AG08395 (cell line): Measurements from ENCODE around the gene RAB12.
"Not testable (repeated sequence)": the region's sequence is repeated elsewhere in the genome, so short reads cannot be mapped to it uniquely, and the experiment has no call there.

Source experiments
- DNase-seq: peaks from one replicate; pipeline ENCODE4 v3.0.0; 2012; ENCODE audit warnings: mixed read lengths, low spot score

The RAB12 gene

DNA sequence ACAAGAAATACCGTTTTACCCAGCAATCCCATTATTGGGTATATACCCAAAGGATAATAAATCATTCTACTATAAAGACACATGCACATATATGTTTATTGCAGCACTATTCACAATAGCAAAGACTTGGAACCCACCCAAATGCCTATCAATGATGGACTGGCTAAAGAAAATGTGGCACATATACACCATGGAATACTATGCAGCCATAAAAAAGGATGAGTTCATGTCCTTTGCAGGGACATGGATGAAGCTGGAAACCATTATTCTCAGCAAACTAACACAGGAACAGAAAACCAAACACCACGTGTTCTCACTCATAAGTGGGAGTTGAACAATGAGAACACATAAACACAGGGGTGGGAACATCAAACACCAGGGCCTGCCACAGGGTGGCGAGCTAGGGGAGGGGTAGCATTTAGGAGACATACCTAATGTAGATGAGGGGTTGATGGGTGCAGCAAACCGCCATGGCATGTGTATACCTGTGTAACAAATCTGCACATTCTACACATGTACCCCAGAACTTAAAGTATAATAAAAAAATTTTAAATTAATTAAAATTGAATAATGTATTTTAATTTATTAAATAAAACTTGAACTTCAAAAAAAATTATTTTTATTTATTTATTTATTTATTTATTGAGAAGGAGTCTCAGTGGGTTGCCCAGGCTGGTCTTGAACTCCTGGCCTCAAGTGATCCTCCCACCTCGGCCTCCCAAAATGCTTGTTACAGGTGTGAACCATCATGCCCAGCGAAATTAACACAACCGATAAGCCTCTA is 42.4 kb downstream of the RAB12 start:
- not testable (repeated sequence) for DNase-seq

DNA sequence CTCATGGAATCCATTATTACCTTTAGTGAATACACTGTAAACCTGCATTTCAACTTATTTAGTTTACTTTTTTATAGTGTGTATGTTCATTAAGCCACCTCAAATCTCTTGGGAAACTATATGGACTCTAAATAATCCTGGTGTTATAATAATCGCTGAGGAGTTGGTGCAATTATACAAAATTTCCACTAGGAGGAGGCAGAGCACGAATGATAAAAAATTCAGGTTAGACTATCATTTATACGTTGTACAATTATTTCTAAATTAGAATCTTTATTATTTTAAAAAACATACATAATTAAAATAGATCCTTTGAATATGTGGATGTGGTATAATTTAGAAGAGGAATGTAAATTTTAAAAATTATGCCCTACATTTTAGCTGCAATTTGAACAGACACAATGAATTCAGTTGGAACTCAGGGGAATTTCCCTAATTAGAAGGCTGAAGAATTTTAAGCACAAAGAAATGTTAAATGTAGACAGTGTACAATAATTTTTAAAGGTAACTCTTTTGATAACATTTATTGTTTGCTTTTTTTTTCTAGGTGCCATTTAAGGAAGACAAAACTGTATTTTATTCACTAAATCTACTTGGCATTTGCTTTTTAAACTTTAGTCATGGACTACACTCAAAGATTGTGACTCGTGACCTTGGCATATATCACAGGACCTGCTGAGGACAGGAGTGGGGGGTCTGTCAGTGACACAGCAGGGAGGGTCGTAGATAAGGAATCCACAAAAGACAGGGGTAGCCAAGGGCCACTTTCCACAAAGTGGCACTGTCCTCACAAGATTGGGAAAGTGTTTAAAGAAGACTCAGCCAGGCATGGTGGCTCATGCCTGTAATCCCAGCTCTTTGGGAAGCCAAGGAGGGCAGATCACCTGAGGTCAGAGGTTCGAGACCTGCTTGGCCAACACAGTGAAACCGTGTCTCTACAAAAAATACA is 45.5 kb downstream of the RAB12 start:
- DNase-seq: peak; percentile 67

DNA sequence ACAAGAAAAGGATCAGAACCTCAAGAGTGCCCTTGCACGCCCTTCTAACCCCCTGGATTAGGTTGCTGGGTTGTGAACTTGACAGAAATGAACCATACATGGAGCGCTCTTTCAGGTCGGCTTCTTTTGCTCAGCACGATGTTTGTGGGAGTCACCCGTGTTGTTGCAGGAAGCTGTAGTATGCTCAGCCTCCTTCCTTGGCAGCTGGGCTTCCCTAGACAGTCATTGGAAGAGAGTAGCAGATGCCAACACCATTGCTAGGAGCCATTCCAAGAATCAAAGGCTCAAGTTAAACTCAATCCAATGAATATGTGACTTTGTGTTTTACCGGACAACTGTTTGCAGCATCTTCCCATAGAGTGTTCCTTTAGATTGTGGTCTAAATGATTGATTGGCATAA is 47.0 kb downstream of the RAB12 start:
- DNase-seq: no peak

DNA sequence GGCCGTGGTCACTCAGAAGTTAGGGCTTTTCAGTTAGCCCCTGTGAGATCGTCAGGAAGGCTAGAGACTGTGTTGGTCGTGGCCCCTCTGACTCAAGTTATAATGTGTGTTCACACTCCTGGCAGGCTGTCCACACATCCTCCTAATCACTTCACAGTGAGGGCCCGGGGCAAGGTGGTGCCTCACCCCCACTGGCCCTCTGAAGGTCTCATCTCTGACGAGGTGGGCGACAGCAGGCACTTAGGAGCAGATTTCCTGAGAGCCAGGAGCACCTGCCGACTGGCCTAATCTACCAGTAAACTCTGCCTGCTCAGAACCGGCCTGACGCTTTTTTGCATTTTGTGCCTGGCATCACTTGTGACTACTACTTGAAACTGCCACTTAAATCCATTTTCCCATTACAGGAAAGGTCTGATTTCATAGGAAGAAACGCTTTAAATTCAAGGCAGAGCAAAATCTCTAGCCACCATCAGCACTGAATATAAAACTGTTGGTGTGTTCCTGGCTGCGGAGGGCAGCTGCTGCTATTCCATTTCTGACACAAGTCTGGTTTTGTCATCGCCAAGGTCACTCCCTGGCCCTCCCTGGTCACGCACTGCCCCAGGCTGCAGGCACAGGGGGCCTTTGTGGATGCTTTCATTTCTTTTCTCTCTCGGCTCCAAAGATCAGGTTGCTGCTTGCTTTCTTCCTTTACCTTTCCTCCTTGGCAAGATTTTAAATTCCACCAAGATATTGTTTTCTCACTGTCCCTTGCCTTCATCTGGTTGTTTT is 48.0 kb downstream of the RAB12 start:
- no peak for DNase-seq

DNA sequence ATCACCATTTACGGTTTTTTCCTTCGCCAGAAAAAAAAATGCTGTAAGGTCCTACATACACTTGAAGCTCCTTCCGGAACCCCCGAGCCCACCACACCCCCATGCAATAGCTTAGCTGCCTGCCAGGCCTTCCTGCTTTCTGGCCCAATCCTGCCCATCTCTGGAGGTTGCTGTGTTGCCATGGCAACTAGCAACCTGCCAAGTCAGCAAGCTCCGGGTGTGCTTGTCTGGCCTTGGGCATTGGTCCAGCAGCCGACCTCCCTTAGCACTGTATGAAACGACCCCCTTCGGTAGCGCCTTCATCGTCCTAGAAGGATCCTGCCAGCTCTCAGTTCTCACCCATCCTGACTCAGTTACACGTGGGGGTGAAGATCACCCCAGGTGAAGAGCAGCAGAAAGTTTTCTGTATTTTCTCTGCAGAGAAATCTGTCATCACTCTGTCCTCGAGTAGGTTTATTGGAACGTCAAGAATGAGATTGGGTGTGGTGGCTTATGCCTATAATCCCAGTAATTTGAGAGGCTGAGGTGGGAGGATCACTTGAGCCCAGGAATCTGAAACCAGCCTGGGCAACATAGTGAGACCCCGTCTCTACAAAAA is 48.7 kb downstream of the RAB12 start:
- DNase-seq: no peak

DNA sequence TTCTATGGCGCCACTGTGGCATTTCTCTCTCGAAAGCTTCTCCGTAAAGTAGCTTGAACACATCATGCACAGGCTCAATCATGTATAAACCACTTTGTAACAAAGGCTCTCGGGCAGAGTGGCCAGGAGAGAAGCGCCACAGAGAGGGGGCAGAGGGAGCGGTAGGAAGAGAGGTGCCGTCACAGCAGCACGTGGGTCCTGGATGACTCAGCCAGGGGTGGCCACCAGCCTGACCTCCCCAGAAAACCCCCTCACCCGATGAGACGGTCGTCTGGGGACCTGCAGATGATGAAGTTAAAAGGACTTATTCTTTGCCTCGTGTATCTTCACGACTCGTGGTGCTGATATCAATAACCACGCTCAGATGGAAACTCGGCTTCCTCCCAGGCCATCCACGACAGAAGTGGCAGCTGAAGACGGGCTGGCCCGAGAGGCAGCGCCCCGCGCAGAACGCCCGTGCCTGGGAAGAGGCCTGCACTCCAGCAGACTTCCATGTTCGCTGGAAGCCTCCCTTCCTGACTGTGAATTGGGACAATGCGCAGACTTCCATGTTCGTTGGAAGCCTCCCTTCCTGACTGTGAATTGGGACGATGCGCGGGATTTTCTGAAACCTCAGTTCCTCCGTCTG is 49.7 kb downstream of the RAB12 start:
- no peak for DNase-seq

DNA sequence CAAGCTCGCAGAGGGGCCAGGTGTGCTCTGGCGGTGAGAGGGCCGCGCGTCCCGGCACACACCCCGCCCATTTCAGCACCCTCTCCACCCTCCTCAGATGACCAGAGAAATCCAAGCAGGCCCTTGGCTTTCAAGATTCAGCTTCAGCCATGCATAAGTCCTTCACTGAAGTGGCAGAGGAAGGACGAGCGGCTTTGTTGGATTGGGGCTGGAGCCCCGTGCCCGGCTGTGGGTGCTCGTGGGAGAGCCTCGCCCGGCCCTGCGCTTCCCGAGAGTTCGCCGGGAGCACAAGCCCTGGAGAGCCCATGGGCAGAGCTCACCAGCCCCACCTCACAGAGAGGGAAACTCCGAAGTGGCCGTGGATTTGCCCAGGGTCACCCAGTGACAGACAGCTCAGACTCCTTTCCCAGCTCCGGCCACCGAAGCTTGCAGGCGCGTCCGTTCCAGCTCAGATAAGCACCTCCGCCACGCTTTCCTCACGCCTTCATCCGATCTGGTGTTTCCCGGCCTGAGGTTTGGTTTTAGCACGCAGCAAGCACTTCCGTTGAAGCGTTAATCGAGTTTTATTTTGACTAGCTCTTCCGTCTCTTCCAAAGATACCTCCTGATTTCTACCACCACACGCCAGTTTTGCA is 50.5 kb downstream of the RAB12 start:
- no peak for DNase-seq

DNA sequence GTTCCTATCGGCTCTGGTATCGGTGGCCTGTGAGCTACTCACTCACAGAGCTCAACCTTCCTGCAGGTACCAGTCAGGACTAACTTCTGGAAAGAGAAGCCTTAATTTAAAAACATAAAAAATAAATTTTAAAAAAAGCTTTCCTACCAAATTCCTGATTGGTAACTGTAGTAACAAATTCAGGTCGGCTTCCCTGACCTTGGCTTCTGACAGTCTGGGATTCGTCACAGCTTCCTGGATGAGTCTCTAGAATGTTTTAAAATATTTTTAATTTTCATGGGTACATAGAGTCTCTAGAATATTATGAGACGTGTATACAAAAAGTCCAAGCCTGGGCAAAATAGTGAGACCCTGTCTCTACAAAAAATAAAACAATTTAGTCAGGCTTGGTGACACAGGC is 51.1 kb downstream of the RAB12 start:
- DNase-seq: no peak

DNA sequence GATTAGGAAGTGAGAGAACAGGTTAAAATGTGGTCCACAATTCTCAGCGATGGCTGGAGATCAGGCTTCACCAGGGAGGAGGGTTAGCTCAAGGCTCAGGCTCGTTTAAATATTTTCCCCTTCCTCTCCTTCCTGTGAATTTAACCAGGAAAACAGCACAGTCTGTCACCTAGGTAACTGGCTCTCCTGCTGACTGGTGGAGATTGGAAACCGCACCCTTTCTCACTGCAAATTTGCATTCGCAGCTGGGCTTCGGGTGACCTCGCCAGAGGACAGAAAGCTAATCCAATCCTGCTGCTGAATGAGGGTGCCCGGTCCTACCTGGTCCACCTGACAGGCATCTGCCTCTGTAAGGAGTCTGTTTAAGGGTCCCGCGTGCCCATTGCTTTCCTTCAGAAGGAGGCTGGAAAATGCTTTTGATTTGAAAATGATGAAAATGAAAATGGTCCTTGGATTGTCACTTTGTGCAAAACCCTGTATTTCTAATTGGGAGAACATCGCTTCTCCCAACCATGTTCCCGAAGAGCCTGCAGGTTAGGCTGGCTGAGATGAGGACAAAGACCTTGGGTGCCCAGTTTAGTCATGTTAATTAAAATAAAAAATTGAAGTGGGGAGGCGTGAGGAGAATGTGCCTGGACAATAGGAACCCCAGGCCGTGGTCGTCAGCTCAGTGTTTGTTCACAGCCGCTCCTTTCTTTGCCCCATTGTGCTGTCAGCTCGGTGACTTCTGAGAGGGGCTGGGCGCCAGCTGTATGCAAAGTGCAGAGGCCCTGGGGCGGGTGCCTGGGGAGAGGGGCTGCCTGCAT is 52.7 kb downstream of the RAB12 start:
- DNase-seq: peak; percentile 48

DNA sequence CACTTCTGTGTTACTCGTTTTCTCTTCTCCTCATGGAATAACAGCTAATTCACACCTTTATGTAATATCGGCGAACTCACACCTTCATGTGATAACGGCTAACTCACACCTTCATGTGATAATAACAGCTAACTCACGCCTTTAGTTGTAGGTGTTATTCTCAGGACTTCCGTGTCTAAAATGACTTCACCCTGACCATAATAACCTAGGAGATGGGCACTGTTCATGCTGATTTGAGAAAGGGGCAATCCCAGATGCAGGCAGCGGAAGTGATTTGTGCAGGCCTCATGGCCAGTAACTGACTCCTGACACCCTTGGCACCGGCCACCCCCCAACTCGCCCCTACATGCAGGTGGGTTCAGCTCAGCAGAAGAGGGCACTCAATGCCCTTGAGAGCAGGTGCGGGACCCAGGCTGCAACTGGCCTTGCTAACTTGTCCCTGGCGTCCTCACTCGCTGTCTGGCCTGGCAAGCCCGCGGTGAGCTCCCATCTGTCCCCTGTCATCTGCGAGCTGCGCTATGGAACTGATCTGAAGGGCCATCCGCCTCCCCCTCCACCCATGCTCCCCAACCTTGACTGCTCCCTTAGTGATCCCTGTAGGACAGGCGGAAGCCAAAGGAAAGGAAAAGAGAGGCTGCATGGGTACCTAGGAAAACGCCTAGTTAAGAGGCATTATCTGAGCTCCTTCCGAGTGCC is 53.5 kb downstream of the RAB12 start:
- DNase-seq: no peak

DNA sequence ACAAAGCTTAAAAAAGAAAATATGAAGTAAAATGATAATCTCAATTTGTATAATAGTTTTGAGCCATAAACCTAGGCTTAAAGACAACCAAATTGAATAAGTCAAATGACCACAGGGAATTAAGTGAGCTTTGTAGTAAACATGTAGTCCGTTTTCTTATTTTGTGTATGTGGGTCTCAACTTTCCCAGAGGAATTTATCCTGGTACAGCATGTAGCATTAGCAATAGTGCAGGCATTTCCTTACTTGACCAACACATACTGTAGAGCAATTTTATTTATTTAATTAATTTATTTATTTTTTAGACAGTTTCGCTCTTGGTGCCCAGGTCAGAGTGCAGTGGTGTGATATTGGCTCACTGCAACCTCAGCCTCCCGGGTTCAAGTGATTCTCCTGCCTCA is 58.6 kb downstream of the RAB12 start:
- no peak for DNase-seq

DNA sequence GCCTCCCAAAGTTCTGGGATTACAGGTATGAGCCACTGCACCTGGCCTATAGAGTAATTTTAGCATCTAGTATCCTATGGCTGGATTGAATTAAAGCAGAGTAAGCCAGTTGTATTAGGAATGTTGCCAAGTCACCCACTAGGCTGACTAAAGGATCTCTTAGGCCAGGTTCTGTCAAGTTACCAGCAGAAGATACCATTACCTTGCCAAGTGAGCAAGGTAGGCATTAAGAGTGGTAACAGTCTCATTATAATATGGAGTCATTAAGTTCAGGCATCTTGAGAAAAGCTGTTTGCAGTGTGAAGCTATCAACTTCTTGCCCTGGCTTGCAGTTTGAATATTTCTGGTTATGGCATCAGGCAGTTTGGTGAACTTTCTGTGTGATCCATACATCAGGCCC is 59.1 kb downstream of the RAB12 start:
- DNase-seq: no peak

DNA sequence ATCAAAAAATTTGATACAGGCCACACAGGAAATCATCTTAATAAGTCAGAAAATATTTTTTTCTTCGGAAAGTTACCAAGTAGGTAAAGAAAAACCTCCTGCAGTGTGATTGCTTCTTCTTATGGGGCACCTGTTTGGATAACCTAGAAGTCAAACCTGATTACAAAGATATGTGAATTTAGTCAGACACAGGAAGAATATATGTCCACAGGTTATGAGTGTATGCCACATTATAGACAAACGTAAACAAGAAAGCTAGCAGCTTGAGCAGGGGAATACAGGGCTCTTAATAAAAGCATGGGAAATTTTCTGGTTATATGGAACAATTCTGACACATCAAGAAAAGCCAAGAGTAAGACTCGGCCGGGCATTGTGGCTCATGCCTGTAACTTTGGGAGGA is 60.3 kb downstream of the RAB12 start:
- DNase-seq: no peak

DNA sequence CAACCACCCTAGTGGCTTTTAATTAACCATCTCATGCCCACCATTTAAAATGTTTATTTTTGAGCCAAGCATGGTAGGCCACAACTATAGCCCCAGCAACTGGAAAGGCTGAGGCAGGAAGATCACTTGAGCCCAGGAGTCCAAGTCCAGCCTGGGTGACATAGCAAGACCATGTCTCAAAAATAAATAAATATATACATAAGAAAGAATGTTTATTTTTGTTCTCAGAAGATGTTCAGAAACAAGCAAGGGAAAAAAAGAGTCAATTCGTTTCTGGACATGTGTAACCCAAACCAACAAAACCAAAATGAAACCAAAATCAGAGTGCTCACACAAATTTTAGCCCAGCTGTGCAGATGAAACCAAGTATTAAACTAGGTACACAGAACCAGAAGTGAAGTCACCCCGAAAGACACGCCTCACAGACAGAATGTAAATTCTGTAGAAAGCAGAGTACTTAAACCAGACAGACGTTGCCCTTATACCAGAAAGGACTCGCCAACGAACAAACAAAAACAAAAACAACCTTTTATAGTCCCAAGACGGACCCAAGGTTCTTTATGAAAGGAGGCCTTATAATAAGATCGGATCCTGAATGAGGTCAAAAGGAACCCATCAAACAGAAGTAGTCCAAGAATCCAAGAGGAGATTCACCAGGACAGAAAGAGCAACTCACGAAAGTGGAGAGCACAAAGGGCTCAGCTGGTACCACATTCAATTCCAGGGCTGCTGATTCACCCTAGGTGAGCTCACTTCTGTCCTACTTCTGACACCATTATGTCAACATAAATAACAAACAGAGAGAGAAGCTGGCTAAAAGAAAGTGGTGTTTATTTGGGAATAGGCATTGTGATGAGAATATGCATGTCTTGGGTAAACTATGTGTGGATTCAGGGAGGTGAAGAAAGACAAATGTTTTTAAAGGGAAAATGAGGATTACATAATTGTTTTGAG is 64.3 kb downstream of the RAB12 start:
- no peak for DNase-seq

DNA sequence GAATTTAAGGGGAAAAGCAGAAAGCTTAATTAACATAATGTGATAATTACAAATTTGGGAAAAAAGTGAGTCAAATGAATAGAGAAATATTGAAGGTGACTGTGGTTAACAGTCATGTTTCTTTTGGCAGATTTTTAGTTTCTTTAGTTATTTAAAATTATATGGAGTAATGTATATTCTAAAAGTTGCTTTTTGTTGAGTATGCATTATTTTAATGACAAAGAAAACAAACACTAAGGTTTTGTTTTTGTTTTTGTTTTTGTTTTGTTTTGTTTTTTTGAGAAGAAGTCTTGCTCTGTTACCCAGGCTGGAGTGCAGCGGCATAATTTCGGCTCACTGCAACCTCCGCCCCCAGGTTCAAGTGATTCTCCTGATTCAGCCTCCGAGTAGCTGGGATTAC is 65.8 kb downstream of the RAB12 start:
- no peak for DNase-seq

DNA sequence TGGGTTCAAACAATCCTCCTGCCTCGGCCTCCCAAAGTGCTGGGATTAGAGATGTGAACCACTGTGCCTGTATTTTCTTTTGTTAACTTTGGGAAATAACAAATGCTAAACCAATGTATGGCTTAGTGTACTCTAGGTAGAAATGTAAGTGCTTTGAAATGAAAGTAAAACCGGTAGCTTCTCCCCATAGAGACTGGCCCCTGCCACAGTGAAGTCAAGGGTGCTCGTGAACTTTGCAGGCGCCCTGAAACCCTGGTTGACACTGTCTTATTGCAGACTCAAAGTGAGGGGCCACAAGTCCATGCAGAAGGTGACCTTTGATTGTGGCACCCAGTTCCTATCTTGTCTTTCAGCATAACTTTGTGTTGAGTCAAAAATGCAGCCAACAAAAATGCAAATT is 72.0 kb downstream of the RAB12 start:
- no peak for DNase-seq

DNA sequence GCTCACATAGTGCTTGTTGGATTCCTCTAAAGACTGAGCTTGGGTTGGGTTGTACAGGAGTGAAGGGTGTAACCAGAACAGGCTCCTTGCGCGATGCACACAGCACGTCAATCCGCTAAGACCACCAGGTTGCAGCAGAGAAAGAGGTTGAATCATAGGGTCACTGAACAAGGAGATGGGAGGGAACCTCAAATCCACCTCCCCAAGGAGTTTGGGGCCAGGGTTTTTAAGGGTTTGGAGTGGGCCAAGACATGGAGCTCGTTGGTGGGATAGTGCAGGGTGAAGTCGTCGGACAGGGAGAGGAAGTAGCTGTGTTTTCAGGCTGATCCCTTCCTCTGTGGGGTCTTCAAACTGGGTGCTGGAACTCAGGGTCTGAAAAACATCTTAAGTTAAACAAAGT is 75.3 kb downstream of the RAB12 start:
- DNase-seq: no peak

DNA sequence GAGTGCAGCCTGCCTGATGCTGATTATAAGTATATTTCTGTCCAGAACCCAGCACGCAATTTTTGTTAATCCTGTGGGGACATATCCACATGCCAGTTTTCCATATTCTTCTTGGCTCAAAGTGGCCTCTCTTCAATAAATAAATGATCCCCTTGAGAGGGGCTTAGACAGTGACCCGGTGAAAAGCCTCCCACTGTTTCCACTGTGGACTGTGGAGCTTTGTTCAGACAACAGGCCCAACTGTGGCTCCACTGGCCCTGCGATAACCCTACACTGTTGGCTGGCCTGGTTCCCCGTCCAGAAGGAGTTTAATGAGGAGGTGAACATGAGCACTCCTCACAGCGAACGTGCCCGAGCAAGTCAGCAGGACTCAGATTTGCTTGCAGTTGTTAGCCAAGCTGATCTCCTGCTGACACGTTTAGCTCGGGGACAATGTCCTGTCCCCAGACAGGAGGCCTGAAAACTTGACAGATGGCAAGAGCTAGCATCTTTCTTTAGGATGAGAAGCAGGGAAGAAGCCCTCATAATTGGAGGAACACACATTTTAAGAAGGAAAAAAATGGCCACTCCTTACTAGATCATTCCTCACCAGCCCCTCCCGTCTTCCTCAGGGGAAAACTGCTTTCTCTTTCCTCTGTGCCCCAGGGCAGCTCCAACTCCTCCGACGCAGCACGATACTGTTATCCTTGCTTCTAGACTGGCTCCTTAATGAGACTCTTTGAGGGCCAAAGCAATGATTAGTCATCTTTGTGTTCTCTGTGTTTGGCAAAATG is 76.1 kb downstream of the RAB12 start:
- DNase-seq: peak; percentile 48
